ELR (cell line): ENCODE results near the gene ASIC4.
A peak's percentile ranks its signal among the peaks of the same experiment; 100 is the strongest.

Source experiments
- DNase-seq: peaks from one replicate; pipeline ENCODE4 v3.0.0-alpha.2; 2015; ENCODE audit warnings: low read depth

The ASIC4 gene, protein sequence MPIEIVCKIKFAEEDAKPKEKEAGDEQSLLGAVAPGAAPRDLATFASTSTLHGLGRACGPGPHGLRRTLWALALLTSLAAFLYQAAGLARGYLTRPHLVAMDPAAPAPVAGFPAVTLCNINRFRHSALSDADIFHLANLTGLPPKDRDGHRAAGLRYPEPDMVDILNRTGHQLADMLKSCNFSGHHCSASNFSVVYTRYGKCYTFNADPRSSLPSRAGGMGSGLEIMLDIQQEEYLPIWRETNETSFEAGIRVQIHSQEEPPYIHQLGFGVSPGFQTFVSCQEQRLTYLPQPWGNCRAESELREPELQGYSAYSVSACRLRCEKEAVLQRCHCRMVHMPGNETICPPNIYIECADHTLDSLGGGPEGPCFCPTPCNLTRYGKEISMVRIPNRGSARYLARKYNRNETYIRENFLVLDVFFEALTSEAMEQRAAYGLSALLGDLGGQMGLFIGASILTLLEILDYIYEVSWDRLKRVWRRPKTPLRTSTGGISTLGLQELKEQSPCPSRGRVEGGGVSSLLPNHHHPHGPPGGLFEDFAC

DNA sequence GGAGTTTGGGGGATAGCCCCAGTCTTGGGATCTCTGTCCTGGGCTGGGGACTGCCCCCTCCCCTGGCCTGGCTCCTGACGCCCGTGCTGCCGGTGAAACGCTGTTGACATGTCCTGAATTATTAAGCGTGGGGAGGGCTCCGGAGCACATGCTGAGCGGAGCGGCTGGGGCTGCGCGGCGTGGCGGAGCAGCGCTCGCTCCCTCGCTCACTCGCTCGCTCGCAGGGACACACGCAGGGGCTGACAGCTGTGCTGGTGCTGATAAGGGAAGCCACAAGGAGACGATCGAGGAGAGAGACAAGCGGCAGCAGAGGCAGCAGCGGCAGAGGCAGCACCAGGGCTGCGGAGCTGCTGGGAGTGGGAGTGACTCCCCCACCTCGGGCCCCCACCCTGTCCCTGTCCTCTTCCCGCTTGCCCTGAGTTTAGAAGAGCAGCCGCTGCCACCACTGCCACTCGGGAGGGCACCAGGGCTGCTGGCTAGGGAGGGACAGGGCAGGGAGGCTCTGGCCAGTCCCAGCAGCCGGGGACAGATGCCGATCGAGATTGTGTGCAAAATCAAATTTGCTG, at the start of gene ASIC4:
Gene ASIC4 (plus strand): TSS at position 287 of the 566 bp plus-strand sequence. CDS start 243 bp downstream, at position 530.
- DNase-seq = no peak

DNA sequence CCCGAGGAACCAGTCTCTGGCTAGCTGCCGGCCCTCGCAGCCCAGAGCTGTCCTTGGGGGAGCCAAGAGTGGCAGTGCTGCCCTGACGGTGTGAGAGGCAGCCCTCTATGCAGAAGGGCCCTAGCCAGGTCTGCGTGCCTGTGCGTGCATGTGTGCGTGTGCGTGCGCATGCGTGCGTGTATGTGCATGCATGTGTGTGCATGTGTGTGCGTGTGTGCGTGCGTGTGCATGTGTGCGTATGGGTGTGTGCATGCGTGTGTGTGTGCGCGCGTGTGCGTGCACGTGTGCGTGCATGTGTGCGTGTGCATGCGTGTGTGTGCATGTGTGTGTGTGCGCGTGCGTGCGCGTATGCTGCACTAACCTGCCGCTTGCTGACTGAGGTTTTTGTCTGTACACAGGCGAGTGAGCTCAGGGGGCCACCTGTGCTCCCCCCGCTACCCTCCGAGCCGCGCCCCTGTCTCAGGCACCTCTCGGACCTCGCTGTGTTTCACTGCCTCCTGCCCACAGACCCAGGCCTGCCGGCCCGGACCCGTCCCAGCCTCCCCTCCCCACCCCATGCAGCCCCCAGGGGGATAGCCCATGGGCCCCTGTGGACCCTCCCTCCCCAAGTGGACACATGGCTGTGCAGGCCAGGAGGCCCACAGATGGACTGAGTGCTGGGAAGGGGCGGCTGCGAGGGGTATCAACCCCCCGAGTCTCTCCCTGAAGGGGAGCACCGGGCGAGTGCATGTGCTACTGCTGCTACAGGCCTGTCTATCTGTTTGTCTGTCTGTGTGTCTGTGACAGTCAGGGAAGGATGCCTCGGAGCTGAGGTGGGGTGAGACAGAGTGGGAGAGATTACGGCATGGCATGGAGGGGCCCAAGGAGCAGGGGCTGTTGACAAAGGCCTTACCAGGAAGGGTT, 48.4 kb upstream of the ASIC4 start:
- no peak for DNase-seq

DNA sequence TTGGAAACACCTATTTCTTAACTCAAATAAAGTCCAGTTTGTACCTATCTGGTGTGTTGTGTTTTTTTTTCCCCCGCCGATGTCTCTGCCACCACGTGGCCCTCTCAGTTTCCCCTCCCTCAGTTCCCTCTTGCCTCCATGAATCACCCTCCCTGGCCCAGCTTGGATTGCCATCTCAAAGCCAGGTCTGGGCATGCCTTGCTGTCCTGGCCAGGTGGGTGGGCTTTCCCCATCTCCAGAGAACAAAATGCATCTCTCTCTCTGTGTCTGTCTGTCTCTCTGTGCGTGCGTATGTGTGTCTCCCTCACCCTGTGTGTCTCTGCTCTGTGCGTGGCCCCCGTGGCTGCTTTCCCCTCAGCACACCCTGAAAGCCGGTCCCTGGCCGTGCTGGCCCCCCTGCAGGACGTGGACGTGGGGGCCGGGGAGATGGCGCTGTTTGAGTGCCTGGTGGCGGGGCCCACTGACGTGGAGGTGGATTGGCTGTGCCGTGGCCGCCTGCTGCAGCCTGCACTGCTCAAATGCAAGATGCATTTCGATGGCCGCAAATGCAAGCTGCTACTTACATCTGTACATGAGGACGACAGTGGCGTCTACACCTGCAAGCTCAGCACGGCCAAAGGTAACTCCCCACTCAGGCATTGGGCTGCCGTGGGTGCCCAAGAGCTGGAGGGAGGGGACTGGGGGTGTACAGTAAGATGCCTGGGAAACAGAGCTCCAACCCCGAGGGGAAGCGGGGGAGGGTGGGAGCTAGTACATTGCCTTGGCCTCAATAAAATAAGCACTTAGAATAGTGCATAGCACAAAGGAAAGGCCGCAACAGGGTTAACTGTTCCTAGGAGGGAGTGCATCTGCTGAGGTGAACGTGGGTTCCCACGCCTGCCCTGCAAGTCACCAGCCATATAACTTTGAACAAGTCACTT, 47.2 kb upstream of the ASIC4 start:
- no peak for DNase-seq

DNA sequence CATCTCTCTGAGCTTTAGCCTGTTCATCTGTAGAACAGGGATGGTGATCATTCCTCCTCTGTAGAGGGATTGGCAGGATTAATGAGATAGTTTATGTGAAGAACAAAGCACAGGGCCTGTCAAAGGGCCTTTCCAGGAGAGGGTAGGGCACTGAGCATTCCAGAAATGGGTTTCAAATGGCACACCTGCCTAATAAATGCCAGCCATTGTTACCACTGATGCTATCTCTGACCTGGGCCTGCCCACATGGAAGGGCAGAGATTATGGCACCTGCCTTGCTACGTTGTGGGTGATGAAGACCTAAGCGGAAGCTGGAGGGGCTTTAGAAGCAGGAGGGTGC, 46.6 kb upstream of the ASIC4 start:
- no peak for DNase-seq

DNA sequence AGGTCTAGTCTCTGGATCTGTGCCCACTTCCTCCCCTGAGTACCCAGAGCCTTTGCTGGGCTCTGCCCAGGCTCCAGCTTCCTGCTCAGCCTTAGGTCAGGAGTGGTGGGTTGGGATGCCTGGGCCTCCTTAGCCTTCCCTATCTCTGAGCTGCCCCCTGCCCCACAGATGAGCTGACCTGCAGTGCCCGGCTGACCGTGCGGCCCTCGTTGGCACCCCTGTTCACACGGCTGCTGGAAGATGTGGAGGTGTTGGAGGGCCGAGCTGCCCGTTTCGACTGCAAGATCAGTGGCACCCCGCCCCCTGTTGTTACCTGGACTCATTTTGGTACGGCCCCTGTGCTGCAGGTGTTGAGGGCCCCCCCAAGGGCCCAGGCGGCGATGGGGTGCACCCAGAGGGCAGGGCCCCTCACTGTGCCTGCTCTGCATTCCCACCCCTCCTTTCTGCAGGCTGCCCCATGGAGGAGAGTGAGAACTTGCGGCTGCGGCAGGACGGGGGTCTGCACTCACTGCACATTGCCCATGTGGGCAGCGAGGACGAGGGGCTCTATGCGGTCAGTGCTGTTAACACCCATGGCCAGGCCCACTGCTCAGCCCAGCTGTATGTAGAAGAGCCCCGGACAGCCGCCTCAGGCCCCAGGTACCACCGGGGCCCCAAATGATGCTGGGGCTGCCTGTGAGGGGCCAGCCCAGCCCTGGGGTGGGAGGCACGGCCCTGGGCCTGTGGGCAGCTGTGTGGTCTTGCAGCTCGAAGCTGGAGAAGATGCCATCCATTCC, 45.7 kb upstream of the ASIC4 start:
- DNase-seq = no peak

DNA sequence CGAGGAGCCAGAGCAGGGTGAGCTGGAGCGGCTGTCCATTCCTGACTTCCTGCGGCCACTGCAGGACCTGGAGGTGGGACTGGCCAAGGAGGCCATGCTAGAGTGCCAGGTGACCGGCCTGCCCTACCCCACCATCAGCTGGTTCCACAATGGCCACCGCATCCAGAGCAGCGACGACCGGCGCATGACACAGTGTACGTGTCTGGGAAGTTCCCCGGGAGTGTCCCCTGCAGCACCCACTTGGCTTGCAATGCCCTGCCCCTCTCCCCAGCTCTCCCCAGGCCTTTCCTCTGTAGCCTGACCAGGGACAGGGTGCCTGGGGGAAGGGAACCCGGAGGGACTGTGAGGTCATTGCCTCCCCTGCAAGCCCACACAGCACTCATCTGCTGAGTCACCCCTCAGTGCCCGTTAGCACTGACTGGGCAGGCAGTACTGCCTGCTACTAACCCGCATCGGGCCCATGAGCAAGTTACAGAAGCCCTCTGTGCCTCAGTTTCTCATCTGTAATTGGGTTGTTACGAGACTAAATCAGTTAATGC, 45.0 kb upstream of the ASIC4 start:
- peak; percentile 89 for DNase-seq

DNA sequence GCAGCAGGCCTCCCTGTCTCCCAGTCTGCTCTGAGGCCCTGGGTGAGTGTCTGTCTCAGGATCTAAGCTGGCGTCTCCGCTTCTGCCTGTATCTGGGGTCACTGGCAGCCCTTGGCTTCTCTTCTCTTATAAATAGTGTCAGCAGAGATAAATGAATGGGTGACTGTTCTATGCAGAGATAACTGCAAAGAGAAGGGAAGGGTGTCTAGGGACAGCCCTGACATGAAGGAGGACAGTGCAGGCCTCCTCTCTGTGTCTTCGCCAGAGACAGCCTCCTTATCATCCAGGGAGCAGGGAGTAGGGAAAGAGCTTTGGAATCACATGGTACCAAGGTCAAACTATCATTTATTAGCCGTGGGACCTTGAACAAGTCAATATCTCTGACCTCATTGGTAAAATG, 43.9 kb upstream of the ASIC4 start:
- DNase-seq = no peak

DNA sequence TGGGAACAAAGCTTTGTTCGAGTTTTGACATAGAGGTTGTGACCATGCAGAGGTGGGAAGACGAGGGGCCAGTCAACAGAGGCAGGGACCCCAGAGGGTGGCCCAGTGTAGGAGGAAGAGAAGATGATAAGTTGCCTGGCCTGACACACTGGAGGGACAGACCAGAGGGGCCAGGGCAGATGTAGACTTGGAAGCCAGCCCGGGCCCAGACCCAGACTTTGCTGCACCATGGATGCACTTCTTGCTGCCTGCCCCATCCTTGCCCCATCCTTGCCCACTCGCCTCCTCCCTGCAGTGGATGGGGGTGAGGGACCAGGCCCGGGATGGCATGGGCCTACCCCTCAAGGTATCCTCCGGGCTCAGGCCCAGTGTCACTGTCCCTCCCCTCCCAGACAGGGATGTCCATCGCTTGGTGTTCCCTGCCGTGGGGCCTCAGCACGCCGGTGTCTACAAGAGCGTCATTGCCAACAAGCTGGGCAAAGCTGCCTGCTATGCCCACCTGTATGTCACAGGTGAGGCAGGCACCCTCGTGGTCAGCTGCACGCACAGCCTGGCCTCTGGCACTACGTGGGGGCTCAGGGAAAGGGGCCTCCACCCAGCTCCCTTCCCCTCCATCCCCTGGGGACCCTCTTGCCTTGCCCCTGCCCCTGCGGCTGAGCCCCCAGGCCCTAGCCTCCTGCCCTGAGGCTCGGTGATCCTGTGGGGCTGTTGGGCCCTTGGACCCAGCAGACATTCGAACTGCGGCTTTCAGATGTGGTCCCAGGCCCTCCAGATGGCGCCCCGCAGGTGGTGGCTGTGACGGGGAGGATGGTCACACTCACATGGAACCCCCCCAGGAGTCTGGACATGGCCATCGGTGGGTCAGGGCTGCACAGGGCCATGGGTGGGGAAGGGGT, 42.6 kb upstream of the ASIC4 start:
- DNase-seq = no peak

DNA sequence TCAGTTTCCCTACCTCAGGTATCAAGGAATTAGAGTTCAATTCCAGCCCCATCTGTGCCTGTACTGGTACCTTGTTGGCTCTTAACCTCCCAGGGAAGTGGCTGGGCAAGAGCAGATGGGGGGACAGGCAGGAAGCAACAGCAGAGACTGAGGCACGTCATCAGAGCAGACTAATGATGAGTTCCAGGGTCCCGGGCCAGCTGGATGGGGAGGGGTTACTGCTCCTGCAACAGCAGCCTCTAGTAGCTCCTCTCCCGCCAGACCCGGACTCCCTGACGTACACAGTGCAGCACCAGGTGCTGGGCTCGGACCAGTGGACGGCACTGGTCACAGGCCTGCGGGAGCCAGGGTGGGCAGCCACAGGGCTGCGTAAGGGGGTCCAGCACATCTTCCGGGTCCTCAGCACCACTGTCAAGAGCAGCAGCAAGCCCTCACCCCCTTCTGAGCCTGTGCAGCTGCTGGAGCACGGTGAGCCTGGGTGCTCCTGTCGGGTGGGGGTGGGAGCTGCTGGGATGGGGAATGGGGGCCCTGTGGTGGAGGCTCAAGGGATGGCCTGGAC, 41.6 kb upstream of the ASIC4 start:
- no peak for DNase-seq

DNA sequence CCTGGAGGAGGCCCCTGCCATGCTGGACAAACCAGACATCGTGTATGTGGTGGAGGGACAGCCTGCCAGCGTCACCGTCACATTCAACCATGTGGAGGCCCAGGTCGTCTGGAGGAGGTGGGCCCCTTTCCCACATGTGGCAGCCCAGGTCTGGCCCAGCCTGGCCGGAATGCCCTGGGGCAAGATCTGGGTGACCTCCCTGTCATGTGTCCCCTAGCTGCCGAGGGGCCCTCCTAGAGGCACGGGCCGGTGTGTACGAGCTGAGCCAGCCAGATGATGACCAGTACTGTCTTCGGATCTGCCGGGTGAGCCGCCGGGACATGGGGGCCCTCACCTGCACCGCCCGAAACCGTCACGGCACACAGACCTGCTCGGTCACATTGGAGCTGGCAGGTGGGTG, 40.8 kb upstream of the ASIC4 start:
- no peak for DNase-seq

DNA sequence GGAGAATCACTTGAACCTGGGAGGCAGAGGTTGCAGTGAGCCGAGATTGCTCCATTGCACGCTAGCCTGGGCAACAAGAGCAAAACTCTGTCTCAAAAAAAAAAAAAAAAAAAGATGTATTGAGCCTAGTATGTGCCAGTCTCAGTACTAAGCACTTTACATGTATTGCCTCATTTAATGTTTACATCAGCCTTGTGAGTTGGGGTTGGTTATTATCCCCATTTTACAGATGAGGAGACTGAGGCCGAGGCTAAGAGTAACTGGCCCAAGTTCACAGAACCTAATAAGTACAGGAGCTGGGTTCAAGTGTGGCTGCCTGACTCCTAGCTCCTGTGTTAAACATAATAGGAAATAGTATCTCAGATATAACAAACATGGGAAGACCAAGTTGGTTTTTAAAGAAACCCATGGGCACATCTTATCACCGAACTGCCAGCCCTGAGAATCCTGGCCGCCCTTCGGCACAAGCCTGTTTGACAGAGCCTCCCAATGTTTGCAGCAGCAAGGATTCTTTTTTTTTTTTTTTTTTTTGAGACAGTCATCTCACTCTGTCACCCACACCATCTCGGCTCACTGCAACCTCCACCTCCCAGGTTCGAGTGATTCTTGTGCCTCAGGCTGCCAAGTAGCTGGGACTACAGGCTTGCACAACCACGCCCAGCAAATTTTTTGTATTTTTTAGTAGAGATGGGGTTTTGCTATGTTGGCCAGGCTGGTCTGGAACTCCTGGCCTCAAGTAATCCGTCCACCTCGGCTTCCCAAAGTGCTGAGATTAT, 39.8 kb upstream of the ASIC4 start:
- DNase-seq = no peak

DNA sequence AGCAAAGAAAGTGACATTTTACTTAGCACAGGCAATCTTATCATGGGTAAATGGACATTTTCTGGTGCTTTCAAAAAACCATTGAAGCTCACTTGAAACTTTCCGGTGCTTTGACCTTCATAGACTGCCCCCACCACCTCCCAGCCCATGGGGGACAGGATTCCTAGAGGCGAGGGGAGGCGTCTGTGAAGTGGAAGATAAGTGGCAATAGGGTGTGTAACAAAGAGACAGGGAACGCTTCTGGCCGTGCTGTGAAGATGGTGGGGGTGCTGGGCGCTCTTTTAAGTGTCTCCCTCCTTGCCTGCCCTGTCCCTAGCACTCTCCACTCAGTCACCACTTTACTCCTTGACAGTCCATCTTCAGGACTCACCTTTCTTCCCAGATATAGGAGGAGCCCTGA, 39.0 kb upstream of the ASIC4 start:
- no peak for DNase-seq

DNA sequence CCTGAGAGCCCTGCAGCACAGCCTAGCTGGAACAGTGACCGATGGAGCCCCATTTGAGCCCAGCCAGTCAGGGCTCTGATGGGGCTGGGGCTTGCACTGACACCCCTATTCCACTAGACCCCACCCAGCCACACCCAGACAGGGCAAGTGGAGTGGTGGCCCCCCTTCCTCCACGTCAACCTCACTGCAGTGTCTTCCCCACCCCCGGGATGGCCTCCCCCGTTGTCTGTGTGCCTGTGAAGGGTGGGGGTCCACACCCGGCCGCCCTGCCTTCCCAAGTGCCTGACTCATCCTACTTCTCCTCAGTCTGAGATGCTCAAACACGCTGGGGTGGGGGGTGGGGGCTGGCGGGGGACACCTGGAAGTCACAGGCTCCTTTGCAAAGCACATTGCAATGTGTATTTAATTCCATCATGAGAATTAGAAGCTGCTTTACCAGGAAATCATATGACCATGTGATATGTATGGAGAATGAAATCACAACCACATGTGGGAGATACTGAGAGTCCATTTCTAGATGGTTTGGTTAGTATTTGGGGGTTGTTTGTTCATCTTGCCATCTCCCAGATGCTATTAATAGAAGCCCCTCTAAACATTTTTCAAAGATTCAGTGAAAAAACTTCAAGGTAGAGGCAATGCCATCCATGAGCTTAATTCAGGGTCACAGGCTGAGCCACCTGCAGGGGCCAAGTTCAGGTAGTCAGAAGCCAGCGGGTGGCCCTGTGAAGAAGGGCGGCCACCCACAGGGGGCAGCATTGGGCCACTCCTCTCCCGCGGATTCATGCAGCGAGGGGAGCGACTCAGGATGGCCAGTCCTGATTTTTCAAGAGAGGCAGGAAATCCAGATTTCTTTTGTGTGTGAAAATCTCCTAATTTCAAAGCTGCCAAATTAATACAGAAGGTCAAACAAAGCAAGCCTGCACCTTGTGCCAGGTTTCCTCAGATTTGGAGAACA, 38.3 kb upstream of the ASIC4 start:
- DNase-seq = peak; percentile 65

DNA sequence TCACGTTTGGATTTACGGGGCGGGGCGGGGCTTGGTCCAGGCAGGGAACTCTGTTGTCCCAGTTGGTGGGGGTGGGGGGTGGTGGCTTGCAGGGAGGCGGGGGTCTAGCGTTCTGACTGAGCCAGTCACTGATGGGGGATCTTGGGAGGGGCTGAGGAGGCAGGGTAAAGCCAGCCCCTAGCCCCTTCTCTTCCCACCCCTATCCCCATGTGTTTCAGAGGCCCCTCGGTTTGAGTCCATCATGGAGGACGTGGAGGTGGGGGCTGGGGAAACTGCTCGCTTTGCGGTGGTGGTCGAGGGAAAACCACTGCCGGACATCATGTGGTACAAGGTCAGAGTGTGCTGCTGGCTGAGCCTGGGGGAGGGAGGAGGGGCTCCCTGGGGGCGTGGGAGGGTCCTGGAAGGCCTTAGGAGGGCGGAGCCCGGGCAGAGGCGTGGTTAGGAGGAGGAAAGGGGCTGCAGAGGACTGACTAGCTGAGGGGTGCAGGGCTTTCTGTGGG, 37.6 kb upstream of the ASIC4 start:
- no peak for DNase-seq

DNA sequence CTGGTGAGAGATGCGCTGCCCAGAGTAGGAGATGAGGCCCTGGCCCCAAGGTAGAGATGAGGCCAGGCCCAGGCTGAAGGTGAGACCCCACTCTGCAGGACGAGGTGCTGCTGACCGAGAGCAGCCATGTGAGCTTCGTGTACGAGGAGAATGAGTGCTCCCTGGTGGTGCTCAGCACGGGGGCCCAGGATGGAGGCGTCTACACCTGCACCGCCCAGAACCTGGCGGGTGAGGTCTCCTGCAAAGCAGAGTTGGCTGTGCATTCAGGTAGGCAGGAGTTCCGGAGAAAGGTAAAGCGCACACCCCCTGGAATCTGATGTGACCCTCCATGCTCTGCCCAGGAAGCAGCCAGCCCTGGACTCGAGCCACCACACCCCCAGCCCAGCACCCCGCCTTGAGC, 37.1 kb upstream of the ASIC4 start:
- no peak for DNase-seq

DNA sequence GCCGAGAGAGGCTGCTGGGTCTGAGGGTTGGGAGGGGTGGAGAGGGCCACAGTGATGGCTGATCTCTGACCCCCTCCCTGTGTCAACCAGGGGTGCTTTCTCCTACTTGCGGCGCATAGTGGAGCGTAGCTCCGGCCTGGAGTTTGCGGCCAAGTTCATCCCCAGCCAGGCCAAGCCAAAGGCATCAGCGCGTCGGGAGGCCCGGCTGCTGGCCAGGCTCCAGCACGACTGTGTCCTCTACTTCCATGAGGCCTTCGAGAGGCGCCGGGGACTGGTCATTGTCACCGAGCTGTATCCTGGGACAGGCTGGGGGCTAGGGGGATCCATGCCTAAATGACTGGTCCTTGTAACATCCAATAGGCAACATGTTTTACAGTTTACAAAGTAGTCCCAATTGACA, 36.5 kb upstream of the ASIC4 start:
- no peak for DNase-seq

DNA sequence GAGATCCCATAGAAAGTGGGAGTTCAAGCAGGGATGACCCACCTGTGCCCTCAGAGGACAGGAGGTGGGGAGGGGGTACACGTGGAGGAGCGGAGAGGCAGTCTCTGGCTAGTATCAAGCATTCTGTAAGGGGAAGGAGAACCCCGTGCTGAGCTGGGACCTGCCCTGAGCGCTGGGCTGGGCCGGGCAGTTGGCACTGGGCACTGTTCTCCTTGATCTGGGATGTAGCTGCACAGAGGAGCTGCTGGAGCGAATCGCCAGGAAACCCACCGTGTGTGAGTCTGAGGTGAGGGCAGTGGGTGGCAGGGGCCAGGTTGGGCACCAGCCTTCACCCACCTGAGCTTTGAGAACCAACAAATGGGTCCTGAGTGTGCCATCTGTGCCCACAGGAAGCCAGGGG, 35.4 kb upstream of the ASIC4 start:
- no peak for DNase-seq
